Panc1 (cell line): ENCODE results near the gene SKAP1. TPM values are rescaled to one million over a fixed set of nuclear protein-coding genes. Genes with fewer than 3 reads are reported as not detected.

Experiments
- ATAC-seq: fragments of 200-7000 bp; cut with Tn5 transposase; 2 replicates; pipeline ENCODE4 v1.9.1; 2020; ENCODE audit warnings: mild to moderate bottlenecking, moderate library complexity
- BruUV-seq: library from RNA; stranded (reverse); fragments of 400-500 nt; replicated peaks from 2 replicates; lab custom pipeline; 2021; lab: Mats Ljungman, UMichigan
- CTCF ChIA-PET: fragments of 300-600 bp; sonication (Branson Sonifier 250); formaldehyde crosslinking; loops from one replicate; lab custom pipeline; 2022; ENCODE audit warnings: antibody characterized with exemption; lab: Charles Lee
- POLR2A ChIA-PET: fragments of 300-600 bp; sonication (Branson Sonifier 250); formaldehyde crosslinking; loops from one replicate; lab custom pipeline; 2022; ENCODE audit warnings: antibody characterized with exemption; lab: Charles Lee
- DNase-seq: peaks from one replicate; pipeline ENCODE4 v3.0.0-alpha.2; 2010; ENCODE audit warnings: low read depth, low spot score
- H3K27ac ChIP-seq: 2 replicates; pipeline ENCODE4 v1.5.1; 2011; ENCODE audit warnings: mild to moderate bottlenecking, low read length, inconsistent platforms
- H3K27me3 ChIP-seq: fragments of 200-500 bp; sonication (Bioruptor generic); 2 replicates; pipeline ENCODE4 v1.6.0; 2014; ENCODE audit warnings: low read length, inconsistent platforms; ENCODE audit not compliant: control insufficient read depth, insufficient read depth
- H3K36me3 ChIP-seq: fragments of 200-500 bp; sonication (Bioruptor generic); 2 replicates; pipeline ENCODE4 v1.5.1; 2014; ENCODE audit warnings: inconsistent platforms, mild to moderate bottlenecking, low read length, moderate library complexity; ENCODE audit not compliant: control insufficient read depth, insufficient read depth
- H3K4me1 ChIP-seq: 2 replicates; pipeline ENCODE4 v1.5.1; 2011; ENCODE audit warnings: inconsistent platforms, mild to moderate bottlenecking, low read length, moderate library complexity; ENCODE audit not compliant: control insufficient read depth, insufficient read depth
- H3K4me3 ChIP-seq, 2 experiments: 2 replicates each; pipeline ENCODE4 v1.5.1; 2011 to 2012; ENCODE audit warnings: low read depth in 2 of 2, low read length in 2 of 2, mild to moderate bottlenecking in 2 of 2, inconsistent platforms in 1 of 2, moderate library complexity in 1 of 2
- H3K9me3 ChIP-seq: fragments of 200-500 bp; sonication (Bioruptor generic); 2 replicates; pipeline ENCODE4 v1.5.1; 2014; ENCODE audit warnings: low read depth, mild to moderate bottlenecking, inconsistent platforms, low read length, moderate library complexity; ENCODE audit not compliant: control insufficient read depth, insufficient read depth
- POLR2AphosphoS5 ChIP-seq: IDR thresholded peaks from 2 replicates; pipeline ENCODE4 v1.6.1; 2012; ENCODE audit warnings: mild to moderate bottlenecking, low read depth, low read length, moderate library complexity
- SIN3A ChIP-seq: IDR thresholded peaks from 2 replicates; pipeline ENCODE4 v1.6.1; 2012; ENCODE audit warnings: low read depth, mild to moderate bottlenecking, low read length, moderate library complexity, borderline replicate concordance; ENCODE audit not compliant: insufficient read depth
- TCF7L2 ChIP-seq: IDR thresholded peaks from 2 replicates; pipeline ENCODE4 v1.6.1; 2011; ENCODE audit warnings: mild to moderate bottlenecking, low read depth, low read length, inconsistent platforms
- in situ Hi-C: cut with HindIII; loops from 2 replicates; pipeline ENCODE4 v1.10.0; 2016; ENCODE audit warnings: low sequenced_read_pairs, low pct_unique_long_range_greater_than_20kb
- intact Hi-C: fragments of 100-400 bp; cut with micrococcal nuclease; formaldehyde crosslinking; loops from one replicate; pipeline ENCODE4 v1.10.0; 2022; ENCODE audit not compliant: unreplicated experiment
- total RNA-seq: library from RNA; stranded (reverse); gene quantifications from one replicate; pipeline ENCODE4 v1.2.1, GENCODE V29; 2021; ENCODE audit not compliant: unreplicated experiment
- TF ChIP-seq, protein P1 (sequence below), 2 experiments: IDR thresholded peaks; 2 replicates each; pipeline ENCODE4 v1.6.1; 2011 to 2012; ENCODE audit warnings: low read depth in 2 of 2, control low read depth in 1 of 2, low read length in 1 of 2, mild to moderate bottlenecking in 1 of 2, moderate library complexity in 1 of 2; ENCODE audit not compliant: insufficient read depth in 1 of 2
- TF ChIP-seq, protein P2 (sequence below): fragments of 450-650 bp; IDR thresholded peaks from 2 replicates; pipeline ENCODE4 v1.5.1; 2017; ENCODE audit warnings: mild to moderate bottlenecking

Gene SKAP1
- total RNA-seq, 1 experiment from 2014 or later: 0.90 TPM

DNA sequence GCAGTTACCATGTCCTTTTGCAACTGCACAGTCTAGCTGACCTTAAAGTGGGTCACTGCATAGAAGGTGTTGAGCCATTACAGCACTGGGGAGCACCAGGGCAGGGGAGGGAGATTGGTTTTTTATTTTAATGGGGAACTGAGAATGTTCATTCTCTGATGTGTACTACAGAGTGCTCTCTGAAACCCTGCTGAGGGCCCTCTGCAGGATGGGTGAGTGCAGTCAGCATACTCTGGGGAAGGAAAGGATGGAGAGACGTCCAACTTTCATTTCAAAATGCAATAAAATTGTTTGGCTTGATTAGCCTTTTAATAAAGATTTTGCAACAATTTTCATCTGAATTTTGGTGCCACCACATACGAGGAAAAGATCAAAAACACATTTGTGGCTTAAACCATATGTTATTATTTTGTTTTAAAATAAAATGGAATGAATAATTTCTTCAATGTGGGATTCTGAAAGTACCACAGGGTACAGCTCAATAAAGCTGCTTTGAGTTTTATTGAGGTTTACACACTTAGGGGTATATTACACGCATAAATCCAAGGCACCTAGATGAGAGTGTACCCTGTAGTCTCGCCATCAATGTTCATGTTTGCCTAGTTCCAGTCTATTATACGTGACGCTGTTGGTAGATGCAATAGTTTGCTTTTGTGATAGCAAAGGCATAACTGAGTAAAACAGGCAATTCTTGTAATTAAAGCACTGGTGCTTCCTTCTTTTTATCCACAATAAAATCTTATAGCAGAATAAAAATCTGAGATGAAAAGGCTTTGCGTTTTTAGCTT, 249.0 kb downstream of the SKAP1 start:
- Histone ChIP-seq H3K4me1 (no peaks in the 10 kb centered on the region), H3K9me3 (no peaks in the 10 kb centered on the region), H3K36me3 (no peaks in the 10 kb centered on the region), H3K4me3 (no peak overlapping the region), H3K27me3 (peaks cover 13% of the 10 kb centered on the region), H3K27ac (no peak overlapping the region)
- TF ChIP-seq, protein P1, sequence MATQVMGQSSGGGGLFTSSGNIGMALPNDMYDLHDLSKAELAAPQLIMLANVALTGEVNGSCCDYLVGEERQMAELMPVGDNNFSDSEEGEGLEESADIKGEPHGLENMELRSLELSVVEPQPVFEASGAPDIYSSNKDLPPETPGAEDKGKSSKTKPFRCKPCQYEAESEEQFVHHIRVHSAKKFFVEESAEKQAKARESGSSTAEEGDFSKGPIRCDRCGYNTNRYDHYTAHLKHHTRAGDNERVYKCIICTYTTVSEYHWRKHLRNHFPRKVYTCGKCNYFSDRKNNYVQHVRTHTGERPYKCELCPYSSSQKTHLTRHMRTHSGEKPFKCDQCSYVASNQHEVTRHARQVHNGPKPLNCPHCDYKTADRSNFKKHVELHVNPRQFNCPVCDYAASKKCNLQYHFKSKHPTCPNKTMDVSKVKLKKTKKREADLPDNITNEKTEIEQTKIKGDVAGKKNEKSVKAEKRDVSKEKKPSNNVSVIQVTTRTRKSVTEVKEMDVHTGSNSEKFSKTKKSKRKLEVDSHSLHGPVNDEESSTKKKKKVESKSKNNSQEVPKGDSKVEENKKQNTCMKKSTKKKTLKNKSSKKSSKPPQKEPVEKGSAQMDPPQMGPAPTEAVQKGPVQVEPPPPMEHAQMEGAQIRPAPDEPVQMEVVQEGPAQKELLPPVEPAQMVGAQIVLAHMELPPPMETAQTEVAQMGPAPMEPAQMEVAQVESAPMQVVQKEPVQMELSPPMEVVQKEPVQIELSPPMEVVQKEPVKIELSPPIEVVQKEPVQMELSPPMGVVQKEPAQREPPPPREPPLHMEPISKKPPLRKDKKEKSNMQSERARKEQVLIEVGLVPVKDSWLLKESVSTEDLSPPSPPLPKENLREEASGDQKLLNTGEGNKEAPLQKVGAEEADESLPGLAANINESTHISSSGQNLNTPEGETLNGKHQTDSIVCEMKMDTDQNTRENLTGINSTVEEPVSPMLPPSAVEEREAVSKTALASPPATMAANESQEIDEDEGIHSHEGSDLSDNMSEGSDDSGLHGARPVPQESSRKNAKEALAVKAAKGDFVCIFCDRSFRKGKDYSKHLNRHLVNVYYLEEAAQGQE (IDR thresholded peaks at IDR 0.05; ENCODE audit: insufficient read depth in 1 of 2, low read depth in 2 of 2, low read length in 1 of 2): no peak
- TF ChIP-seq, protein P2, sequence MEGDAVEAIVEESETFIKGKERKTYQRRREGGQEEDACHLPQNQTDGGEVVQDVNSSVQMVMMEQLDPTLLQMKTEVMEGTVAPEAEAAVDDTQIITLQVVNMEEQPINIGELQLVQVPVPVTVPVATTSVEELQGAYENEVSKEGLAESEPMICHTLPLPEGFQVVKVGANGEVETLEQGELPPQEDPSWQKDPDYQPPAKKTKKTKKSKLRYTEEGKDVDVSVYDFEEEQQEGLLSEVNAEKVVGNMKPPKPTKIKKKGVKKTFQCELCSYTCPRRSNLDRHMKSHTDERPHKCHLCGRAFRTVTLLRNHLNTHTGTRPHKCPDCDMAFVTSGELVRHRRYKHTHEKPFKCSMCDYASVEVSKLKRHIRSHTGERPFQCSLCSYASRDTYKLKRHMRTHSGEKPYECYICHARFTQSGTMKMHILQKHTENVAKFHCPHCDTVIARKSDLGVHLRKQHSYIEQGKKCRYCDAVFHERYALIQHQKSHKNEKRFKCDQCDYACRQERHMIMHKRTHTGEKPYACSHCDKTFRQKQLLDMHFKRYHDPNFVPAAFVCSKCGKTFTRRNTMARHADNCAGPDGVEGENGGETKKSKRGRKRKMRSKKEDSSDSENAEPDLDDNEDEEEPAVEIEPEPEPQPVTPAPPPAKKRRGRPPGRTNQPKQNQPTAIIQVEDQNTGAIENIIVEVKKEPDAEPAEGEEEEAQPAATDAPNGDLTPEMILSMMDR: no peak
- TF ChIP-seq TCF7L2 (no peak), POLR2AphosphoS5 (no peak), SIN3A (no peak)
- POLR2A ChIA-PET: no interaction called here
- intact Hi-C loops: no loop called here
- in situ Hi-C loops: no loop called here
- BruUV-seq: no TSS peak
- CTCF ChIA-PET: no interaction called here
- DNase-seq: no peak
- no peak for ATAC-seq

DNA sequence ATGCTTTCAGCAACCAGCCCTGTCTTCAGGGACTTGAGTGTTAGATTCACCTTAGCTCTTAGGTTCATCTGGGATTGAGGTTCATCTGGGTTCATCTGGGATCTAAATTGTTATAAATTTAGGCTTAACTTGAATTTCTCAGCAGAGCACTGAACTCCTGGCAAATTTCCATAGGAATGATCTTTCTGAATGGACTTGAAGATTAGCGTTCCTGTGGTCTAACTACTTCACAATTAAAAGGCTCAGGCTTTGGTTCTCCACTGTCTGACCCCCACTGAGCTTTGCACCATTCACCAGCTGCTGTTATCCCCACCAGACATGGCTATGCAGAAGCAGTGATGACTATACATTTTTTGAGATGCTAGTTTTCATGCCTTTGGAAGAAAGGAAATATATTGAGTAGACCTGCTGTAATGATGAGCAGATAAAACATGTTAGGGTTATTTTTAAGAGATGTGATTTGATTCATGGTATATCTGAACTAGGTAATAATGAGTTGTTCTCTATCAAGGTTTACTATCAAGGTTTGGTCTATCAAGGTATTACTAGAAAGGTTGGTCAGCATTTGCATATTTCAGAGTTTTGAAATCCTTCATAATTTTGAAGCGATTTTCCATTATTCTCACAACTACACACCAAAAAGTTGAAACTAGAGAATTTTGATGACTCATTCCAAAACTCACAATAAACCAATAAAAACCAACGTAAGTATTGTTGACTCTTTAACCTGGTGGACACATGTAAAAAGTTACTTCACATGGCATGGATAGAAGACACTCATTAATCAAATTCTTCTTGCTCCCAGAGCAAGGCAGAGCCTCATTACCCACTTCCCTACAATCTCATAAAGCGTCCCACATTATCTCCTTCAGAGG, 250.7 kb downstream of the SKAP1 start:
- peaks cover 10% of the 10 kb centered on the region for H3K27me3 ChIP-seq
- no peak for TF ChIP-seq SIN3A
- TF ChIP-seq, protein P1 (IDR thresholded peaks at IDR 0.05; ENCODE audit: insufficient read depth in 1 of 2, low read depth in 2 of 2, low read length in 1 of 2): no peak
- TF ChIP-seq POLR2AphosphoS5: no peak
- TF ChIP-seq, protein P2: no peak
- no peak for TF ChIP-seq TCF7L2
- no peak overlapping the region for H3K27ac ChIP-seq
- no peaks in the 10 kb centered on the region for H3K4me1 ChIP-seq
- in situ Hi-C loops: no loop called here
- ATAC-seq (no peak), DNase-seq (no peak)
- BruUV-seq: no TSS peak
- ChIA-PET CTCF (interaction anchor here (1.0 kb wide), 1 partner anchor 80 kb away, joined by 3 read pairs; no protein-coding TSS in a partner anchor), POLR2A (interaction anchor here (0.7 kb wide), 1 partner anchor 213 kb away, joined by 3 read pairs; no protein-coding TSS in a partner anchor)
- H3K4me3 ChIP-seq: no peak overlapping the region
- intact Hi-C loops: no loop called here
- no peaks in the 10 kb centered on the region for H3K36me3 ChIP-seq
- no peaks in the 10 kb centered on the region for H3K9me3 ChIP-seq
